Activated naive CD4-positive, alpha-beta T cell (primary cell): ENCODE data around the gene CHCHD3.
"Not testable (repeated sequence)": the region's sequence is repeated elsewhere in the genome, so short reads cannot be mapped to it uniquely, and the experiment has no call there.

Source experiments
- DNase-seq, 4 experiments: peaks; one replicate each; lab custom pipeline; 2025; lab: John Stamatoyannopoulos, UW

CHCHD3 gene

GRCh38 chr7:132953468-132953867, 128.4 kb downstream of the CHCHD3 start:
- no peak for DNase-seq

GRCh38 chr7:132950725-132951124, 131.2 kb downstream of the CHCHD3 start:
- DNase-seq = no peak

GRCh38 chr7:132947011-132947410, 134.9 kb downstream of the CHCHD3 start:
- DNase-seq = no peak

- no peak for DNase-seq
Observed at GRCh38 chr7:132944774-132945173, 137.1 kb downstream of the CHCHD3 start.

GRCh38 chr7:132943645-132944044, 138.2 kb downstream of the CHCHD3 start:
- DNase-seq = no peak

- no peak for DNase-seq
Observed at GRCh38 chr7:132942701-132943100, 139.2 kb downstream of the CHCHD3 start.

- no peak for DNase-seq
Observed at GRCh38 chr7:132941905-132942304, 140.0 kb downstream of the CHCHD3 start.

GRCh38 chr7:132941428-132941827, 140.5 kb downstream of the CHCHD3 start:
- no peak for DNase-seq

GRCh38 chr7:132940084-132940483, 141.8 kb downstream of the CHCHD3 start:
- no peak for DNase-seq

- no peak for DNase-seq
Observed at GRCh38 chr7:132939495-132939894, 142.4 kb downstream of the CHCHD3 start.

- no peak for DNase-seq
Observed at GRCh38 chr7:132937286-132937685, 144.6 kb downstream of the CHCHD3 start.

GRCh38 chr7:132935608-132936007, 146.3 kb downstream of the CHCHD3 start:
- DNase-seq = no peak

GRCh38 chr7:132934017-132934416, 147.9 kb downstream of the CHCHD3 start:
- DNase-seq = no peak

GRCh38 chr7:132933072-132933458, 148.8 kb downstream of the CHCHD3 start:
- DNase-seq = no peak

- DNase-seq = no peak
Observed at GRCh38 chr7:132932296-132933071, 149.4 kb downstream of the CHCHD3 start.

GRCh38 chr7:132930881-132931280, 151.0 kb downstream of the CHCHD3 start:
- no peak for DNase-seq

- DNase-seq = not testable (repeated sequence)
Observed at GRCh38 chr7:132929944-132930343, 151.9 kb downstream of the CHCHD3 start.

GRCh38 chr7:132919771-132920170, 162.1 kb downstream of the CHCHD3 start:
- DNase-seq = no peak

- DNase-seq = no peak
Observed at GRCh38 chr7:132915647-132916046, 166.2 kb downstream of the CHCHD3 start.

- DNase-seq = no peak
Observed at GRCh38 chr7:132910657-132911056, 171.2 kb downstream of the CHCHD3 start.

GRCh38 chr7:132907380-132907940, 174.4 kb downstream of the CHCHD3 start:
- no peak for DNase-seq

- no peak for DNase-seq
Observed at GRCh38 chr7:132906193-132906835, 175.6 kb downstream of the CHCHD3 start.

GRCh38 chr7:132905136-132905535, 176.8 kb downstream of the CHCHD3 start:
- not testable (repeated sequence) for DNase-seq
